ENCODE measurements around the gene SDHD.

Gene SDHD

DNA sequence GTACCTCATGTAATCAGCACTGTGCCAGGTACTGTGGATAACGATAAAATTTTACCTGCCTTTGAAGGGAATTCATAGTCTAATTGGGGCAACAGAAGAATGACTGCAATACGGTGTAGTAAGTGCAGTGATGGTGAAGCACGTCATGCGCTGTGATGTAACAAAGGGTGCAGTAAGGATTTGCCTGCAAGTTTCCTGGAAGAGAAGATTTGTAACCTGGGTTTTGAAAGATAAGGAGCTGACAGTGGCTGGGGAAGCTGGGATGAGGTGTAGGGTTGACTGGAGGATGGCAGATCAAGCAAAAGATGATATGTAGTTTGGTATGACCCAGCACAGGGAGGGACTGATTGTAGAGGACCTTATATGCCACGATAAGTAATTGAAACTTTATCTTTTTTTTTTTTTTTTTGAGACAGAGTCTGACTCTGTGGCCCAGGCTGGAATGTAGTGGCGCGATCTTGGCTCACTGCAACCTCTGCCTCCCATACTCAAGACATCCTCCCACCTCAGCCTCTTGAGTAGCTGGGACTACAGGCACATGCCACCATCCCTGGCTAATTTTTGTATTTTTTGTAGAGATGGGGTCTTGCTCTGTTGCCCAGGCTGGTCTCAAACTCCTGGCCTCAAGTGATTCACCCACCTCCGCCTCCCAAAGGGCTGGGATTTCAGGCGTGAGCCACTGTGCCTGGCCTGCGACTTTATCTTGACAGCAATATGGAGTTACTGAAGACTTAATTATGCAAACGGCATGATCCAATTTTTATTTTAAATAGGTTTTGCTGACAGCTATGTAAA, 11.3 kb downstream of the SDHD start:
- H3K4me3 ChIP-seq (ENCODE audit: control insufficient read depth, low read depth, low read length), result no peak overlapping the region
- no peak for TF ChIP-seq CTCF (conservative IDR thresholded peaks at IDR 0.05; ENCODE audit: control insufficient read depth, insufficient read depth, low read depth, low read length)
- no peak for DNase-seq (ENCODE audit: low read depth)

- no peak overlapping the region for H3K4me3 ChIP-seq (ENCODE audit: control insufficient read depth, low read depth, low read length)
- DNase-seq (ENCODE audit: low read depth), result no peak
Measured at GRCh38 chr11:112100462-112100861, 13.8 kb downstream of the SDHD start.

GRCh38 chr11:112103446-112103845, 16.8 kb downstream of the SDHD start:
- no peak for TF ChIP-seq CTCF (conservative IDR thresholded peaks at IDR 0.05; ENCODE audit: control insufficient read depth, insufficient read depth, low read depth, low read length)
- DNase-seq (ENCODE audit: low read depth), result no peak
- H3K4me3 ChIP-seq (ENCODE audit: control insufficient read depth, low read depth, low read length), result no peak overlapping the region

More at GRCh38 chr11:112100462-112100861, 13.8 kb downstream of the SDHD start:
- no peak for TF ChIP-seq CTCF (conservative IDR thresholded peaks at IDR 0.05; ENCODE audit: control insufficient read depth, insufficient read depth, low read depth, low read length)

GRCh38 chr11:112106070-112106469, 19.4 kb downstream of the SDHD start:
- no peak for DNase-seq (ENCODE audit: low read depth)
- no peak overlapping the region for H3K4me3 ChIP-seq (ENCODE audit: control insufficient read depth, low read depth, low read length)
- no peak for TF ChIP-seq CTCF (conservative IDR thresholded peaks at IDR 0.05; ENCODE audit: control insufficient read depth, insufficient read depth, low read depth, low read length)

DNA sequence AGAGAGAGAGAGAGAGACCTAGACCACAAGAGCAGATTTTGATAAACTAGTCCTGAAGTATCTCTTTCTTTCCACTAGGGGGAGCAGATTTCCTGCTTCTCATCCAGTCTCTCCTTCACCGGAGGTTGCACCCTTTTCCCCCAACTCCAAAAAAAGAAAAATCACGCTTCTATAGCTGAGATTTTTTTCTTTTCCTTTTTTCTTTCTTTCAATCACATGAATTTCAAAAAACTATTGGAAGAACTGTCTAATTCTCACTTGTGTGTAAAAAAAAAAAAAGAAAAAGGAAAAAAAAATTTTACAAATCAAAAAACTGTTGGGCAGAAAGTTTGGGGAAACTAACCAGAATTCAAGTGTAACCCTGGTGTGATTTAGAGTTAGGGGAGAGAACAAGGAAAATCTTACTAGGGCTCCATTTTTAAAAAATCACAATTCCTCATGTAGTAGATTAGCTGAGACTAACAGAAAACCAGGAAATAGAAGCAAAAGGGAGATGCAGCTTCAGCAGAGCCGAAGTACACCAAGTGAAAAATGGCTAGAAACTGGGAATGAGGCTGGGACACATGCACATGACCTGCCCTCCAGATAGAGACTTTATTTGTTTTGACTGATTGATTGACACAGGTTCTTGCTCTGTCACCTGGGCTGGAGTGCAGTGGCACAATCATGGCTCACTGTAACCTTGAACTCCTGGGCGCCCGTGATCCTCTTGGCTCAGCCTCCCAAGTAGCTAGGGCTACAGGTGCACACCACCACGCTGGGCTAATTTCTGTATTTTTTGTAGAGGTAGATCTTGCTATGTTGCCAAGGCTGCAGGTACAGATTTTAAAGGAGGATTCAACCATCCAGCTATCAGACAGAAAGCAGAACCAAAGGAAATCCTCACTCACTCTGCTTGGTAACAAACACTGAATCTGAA, 27.1 kb downstream of the SDHD start:
- TF ChIP-seq CTCF (conservative IDR thresholded peaks at IDR 0.05; ENCODE audit: control insufficient read depth, insufficient read depth, low read depth, low read length), result peak; percentile 81
- H3K4me3 ChIP-seq (ENCODE audit: control insufficient read depth, low read depth, low read length), result no peak overlapping the region
- DNase-seq (ENCODE audit: low read depth), result peak; percentile 70

GRCh38 chr11:112114460-112114859, 27.8 kb downstream of the SDHD start:
- H3K4me3 ChIP-seq (ENCODE audit: control insufficient read depth, low read depth, low read length), result no peak overlapping the region
- no peak for TF ChIP-seq CTCF (conservative IDR thresholded peaks at IDR 0.05; ENCODE audit: control insufficient read depth, insufficient read depth, low read depth, low read length)
- DNase-seq (ENCODE audit: low read depth), result no peak
